ENCODE measurements around the gene MARCHF10.

DNA sequence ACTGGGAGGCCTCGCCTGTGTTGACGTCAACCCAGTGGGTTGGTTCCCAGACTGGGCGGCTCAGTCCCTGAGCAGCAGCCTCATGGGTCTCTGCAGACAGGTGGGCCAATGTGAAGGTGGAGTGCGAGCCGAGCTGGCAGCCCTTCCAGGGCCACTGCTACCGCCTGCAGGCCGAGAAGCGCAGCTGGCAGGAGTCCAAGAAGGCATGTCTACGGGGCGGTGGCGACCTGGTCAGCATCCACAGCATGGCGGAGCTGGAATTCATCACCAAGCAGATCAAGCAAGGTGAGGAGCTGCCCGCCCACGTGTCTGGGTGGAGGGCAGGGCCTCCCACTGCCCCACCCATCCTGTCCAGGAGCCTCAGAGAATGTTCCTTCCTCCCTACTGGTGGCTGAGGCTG, 136.6 kb downstream of the MARCHF10 start:
- TF ChIP-seq, protein P1, sequence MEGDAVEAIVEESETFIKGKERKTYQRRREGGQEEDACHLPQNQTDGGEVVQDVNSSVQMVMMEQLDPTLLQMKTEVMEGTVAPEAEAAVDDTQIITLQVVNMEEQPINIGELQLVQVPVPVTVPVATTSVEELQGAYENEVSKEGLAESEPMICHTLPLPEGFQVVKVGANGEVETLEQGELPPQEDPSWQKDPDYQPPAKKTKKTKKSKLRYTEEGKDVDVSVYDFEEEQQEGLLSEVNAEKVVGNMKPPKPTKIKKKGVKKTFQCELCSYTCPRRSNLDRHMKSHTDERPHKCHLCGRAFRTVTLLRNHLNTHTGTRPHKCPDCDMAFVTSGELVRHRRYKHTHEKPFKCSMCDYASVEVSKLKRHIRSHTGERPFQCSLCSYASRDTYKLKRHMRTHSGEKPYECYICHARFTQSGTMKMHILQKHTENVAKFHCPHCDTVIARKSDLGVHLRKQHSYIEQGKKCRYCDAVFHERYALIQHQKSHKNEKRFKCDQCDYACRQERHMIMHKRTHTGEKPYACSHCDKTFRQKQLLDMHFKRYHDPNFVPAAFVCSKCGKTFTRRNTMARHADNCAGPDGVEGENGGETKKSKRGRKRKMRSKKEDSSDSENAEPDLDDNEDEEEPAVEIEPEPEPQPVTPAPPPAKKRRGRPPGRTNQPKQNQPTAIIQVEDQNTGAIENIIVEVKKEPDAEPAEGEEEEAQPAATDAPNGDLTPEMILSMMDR (IDR thresholded peaks at IDR 0.05) = no peak
- TF ChIP-seq POLR2AphosphoS5 (IDR thresholded peaks at IDR 0.05) = no peak
